ENCODE results near the gene ATP9B. TPM values are rescaled to one million over a fixed set of nuclear protein-coding genes. Genes with fewer than 3 reads are reported as not detected.

ATP9B gene
- total RNA-seq, 2 donors from 2014 or later: 22.5 to 72.9 TPM

GRCh38 chr18:79402209-79402576 lies 333.0 kb downstream of the ATP9B start:
- DNase-seq (ENCODE audit: low spot score) (no peak), ATAC-seq (ENCODE audit: insufficient number of reproducible peaks, low FRiP score, low read depth) (no peak)
- TF ChIP-seq, protein P1, sequence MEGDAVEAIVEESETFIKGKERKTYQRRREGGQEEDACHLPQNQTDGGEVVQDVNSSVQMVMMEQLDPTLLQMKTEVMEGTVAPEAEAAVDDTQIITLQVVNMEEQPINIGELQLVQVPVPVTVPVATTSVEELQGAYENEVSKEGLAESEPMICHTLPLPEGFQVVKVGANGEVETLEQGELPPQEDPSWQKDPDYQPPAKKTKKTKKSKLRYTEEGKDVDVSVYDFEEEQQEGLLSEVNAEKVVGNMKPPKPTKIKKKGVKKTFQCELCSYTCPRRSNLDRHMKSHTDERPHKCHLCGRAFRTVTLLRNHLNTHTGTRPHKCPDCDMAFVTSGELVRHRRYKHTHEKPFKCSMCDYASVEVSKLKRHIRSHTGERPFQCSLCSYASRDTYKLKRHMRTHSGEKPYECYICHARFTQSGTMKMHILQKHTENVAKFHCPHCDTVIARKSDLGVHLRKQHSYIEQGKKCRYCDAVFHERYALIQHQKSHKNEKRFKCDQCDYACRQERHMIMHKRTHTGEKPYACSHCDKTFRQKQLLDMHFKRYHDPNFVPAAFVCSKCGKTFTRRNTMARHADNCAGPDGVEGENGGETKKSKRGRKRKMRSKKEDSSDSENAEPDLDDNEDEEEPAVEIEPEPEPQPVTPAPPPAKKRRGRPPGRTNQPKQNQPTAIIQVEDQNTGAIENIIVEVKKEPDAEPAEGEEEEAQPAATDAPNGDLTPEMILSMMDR (IDR thresholded peaks at IDR 0.05): no peak
- no peak overlapping the region for H3K4me3 ChIP-seq
- H3K9me3 ChIP-seq: no peaks in the 10 kb centered on the region
- peak overlapping the region in 1 of 2 donors; percentile 72 for H3K27ac ChIP-seq
- H3K4me1 ChIP-seq (ENCODE audit: control insufficient read depth in 1 of 2, low read depth in 2 of 2): peaks cover 18 to 38% of the 10 kb centered on the region in 2 donors
- H3K27me3 ChIP-seq (replicated peaks; ENCODE audit: insufficient read depth): no peaks in the 10 kb centered on the region
- no peaks in the 10 kb centered on the region for H3K36me3 ChIP-seq

DNA sequence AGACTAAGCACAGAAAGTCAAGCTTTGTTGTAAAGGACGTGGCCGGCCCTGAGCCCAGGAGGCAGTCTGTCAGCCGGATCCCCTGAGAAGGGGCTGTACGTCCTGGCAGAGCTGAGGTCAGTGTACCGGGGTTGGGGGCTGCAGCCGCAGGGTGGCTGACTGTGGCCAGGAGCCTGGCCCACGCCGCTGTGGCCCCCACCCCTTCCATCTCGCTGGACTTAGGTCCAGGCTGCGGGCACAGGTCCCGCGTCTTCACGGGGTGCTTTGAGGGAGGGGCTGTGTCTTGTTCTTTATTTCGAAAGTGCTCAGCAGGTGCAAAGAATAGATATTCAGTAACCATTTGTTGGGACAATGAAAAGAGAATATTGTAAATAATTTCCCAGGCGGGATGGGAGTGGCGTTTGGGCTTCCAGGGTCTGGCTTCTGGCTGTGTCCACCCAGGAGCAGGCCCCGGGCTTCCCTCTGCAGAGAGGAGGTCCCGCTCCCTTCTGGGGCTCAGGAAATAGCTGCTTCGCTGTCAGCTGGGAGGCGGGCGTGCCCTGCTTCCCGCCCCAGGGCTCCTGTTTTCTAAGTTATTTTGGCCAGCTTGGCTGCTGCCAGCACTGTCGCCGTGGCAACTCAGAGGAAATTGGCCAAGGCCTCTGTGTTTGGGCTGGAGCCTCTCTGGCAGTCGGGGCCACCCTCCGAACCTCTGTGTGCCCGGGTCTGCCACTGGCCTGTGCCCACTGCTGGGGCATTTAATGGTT lies 334.0 kb downstream of the ATP9B start:
- peak overlapping the region; percentile 59 to 72 for H3K27ac ChIP-seq
- H3K4me1 ChIP-seq (ENCODE audit: control insufficient read depth in 1 of 2, low read depth in 2 of 2): peaks cover 18 to 32% of the 10 kb centered on the region in 2 donors
- H3K9me3 ChIP-seq: no peaks in the 10 kb centered on the region
- no peaks in the 10 kb centered on the region for H3K36me3 ChIP-seq
- ATAC-seq (ENCODE audit: insufficient number of reproducible peaks, low FRiP score, low read depth) (peak; percentile 69), DNase-seq (ENCODE audit: low spot score) (no peak)
- TF ChIP-seq, protein P1 (IDR thresholded peaks at IDR 0.05): no peak
- peak overlapping the region; percentile 66 for H3K4me3 ChIP-seq
- H3K27me3 ChIP-seq (replicated peaks; ENCODE audit: insufficient read depth): no peaks in the 10 kb centered on the region

DNA sequence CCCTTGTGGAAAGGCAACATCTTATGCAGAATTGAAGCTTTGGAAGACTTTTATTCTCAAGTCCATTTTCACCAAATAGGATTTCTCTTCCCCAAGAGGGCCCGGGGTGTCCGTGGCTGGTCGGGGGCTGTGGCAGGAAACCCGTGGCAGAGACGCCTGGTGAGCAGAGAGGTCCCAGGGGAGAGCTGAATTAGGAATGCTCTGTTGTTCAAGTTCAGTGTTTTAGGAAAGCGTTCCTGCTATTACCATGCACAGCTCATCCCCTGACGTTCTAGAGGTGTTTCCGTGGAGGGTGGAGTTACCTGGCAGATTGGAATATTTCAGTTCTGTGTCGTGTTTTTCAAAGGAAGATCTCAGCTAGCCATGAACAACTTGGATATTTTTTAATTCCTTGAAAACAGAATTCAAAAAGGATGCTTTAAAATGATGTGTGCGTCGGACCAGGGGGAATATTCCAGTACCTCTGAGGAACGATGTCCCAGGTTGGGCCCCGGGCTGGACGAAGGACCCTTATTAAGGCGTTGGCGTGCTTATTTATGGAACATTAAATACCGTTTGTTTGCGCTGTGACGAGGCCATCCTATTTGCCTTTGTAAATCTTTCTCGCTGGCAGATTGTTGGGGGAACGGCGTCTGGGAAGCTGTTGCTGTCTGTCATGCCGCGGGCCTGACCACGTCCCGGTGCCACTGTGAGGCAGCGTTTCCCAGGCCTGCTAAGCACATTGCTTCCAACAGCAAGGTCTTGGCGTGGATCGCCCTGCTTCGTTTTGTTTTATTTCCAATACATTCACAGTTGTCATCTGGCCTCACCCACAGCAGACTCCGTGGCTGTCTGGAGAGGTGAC lies 334.8 kb downstream of the ATP9B start:
- TF ChIP-seq, protein P1 (IDR thresholded peaks at IDR 0.05): no peak
- H3K27me3 ChIP-seq (replicated peaks; ENCODE audit: insufficient read depth): no peaks in the 10 kb centered on the region
- no peaks in the 10 kb centered on the region for H3K36me3 ChIP-seq
- DNase-seq (ENCODE audit: low spot score): no peak
- peak overlapping the region; percentile 66 for H3K4me3 ChIP-seq
- H3K9me3 ChIP-seq: no peaks in the 10 kb centered on the region
- ATAC-seq (ENCODE audit: insufficient number of reproducible peaks, low FRiP score, low read depth): no peak
- peak overlapping the region; percentile 59 to 72 for H3K27ac ChIP-seq
- peaks cover 18 to 32% of the 10 kb centered on the region in 2 donors for H3K4me1 ChIP-seq (ENCODE audit: control insufficient read depth in 1 of 2, low read depth in 2 of 2)

DNA sequence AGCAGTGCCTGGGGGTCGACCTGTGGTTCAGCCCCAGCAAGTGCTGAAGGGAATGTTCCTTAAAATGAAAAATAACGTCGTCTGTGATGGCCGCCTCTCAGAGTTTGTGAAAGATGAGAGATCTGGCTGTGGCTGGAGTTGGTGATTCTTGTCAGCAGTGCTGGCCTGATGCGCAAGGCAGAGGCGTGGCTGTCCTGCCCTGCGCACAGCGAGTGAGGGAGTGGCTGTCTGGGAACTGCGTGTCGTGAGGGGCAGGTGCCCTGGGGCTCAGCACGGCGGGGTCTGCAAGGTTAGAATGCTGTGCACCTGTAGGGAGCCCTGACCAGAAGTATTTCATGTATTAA lies 335.3 kb downstream of the ATP9B start:
- Histone ChIP-seq H3K9me3 (no peaks in the 10 kb centered on the region), H3K4me3 (no peak overlapping the region), H3K27ac (peak overlapping the region in 1 of 2 donors; percentile 72), H3K27me3 (replicated peaks; ENCODE audit: insufficient read depth) (no peaks in the 10 kb centered on the region), H3K36me3 (no peaks in the 10 kb centered on the region), H3K4me1 (ENCODE audit: control insufficient read depth in 1 of 2, low read depth in 2 of 2) (peaks cover 16 to 32% of the 10 kb centered on the region in 2 donors)
- TF ChIP-seq, protein P1 (IDR thresholded peaks at IDR 0.05): no peak
- DNase-seq (ENCODE audit: low spot score): no peak
- ATAC-seq (ENCODE audit: insufficient number of reproducible peaks, low FRiP score, low read depth): no peak

Data from thoracic aorta (tissue), 2 donors.